ENCODE measurements around the gene NLRP14.

Gene NLRP14

DNA sequence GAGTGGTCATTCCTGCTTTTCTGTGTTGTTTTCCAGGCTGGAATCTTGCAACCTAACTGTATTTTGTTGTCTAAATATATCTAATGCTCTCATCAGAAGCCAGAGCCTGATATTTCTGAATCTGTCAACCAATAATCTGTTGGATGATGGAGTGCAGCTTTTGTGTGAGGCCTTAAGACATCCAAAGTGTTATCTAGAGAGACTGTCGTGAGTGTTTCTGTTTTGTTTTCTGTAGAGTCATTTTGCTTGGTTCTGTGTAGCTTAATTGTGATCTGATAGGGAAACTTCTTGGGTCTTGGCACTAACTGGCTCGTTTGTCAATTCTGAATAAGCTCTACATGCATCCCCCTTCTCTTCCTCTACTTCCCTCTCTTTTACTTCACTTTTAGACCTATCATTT lies 37.4 kb downstream of the NLRP14 start:
- H3K27me3 ChIP-seq (ENCODE audit: control insufficient read depth in 1 of 2, insufficient read depth in 2 of 2, low read length in 2 of 2): no peaks in the 10 kb centered on the region
- no peak overlapping the region for H3K4me3 ChIP-seq (ENCODE audit: low read depth in 1 of 2, low read length in 2 of 2)
- peaks cover 8% of the 10 kb centered on the region for H3K4me1 ChIP-seq (ENCODE audit: insufficient read depth, low read length)
- H3K27ac ChIP-seq (ENCODE audit: low read depth, low read length): no peak overlapping the region
- H3K9me3 ChIP-seq (ENCODE audit: low read length): no peaks in the 10 kb centered on the region
- no peaks in the 10 kb centered on the region for H3K36me3 ChIP-seq (ENCODE audit: insufficient read depth, low read length)
- H3K9ac ChIP-seq (ENCODE audit: low read length): no peak overlapping the region

DNA sequence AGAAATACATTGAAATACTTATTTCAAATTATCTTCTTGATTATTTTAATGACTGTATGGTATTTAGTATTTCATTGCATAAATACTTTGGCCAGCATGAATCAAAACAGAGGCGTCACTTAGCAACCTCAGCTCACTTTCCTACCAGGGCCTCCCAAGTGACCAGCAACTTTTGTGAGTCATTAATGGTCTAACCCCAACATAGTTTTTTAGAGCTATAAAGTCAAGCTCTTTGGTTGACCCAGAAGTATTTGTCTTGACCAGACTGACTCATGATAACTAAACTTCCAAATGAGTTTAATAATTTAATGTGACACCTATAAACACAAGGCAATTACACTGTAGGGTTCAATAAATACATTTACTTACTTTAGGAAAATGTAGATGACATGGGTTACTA lies 40.6 kb downstream of the NLRP14 start:
- H3K9ac ChIP-seq (ENCODE audit: low read length): no peak overlapping the region
- no peaks in the 10 kb centered on the region for H3K27me3 ChIP-seq (ENCODE audit: control insufficient read depth in 1 of 2, insufficient read depth in 2 of 2, low read length in 2 of 2)
- H3K27ac ChIP-seq (ENCODE audit: low read depth, low read length): no peak overlapping the region
- H3K36me3 ChIP-seq (ENCODE audit: insufficient read depth, low read length): no peaks in the 10 kb centered on the region
- peaks cover 8% of the 10 kb centered on the region for H3K4me1 ChIP-seq (ENCODE audit: insufficient read depth, low read length)
- no peak overlapping the region for H3K4me3 ChIP-seq (ENCODE audit: low read depth in 1 of 2, low read length in 2 of 2)
- H3K9me3 ChIP-seq (ENCODE audit: low read length): no peaks in the 10 kb centered on the region

DNA sequence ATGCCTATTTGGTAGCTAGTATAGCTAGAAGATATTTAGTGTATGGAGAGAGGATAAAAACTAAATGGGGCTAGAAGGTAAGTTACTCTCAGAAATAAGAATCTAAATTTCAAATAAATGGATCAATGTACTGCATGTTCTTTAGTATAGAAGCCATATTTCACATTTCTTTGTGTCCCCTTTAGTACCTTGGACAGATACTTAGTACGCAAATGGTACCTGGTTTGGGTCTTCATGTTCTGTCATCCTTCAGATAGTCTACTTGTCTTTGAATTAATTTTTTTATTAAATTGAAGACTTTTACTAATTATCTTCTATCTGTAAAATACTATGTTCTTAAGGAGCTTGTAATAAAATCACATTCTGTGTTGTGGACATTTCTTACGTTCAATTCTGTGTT lies 42.3 kb downstream of the NLRP14 start:
- Histone ChIP-seq H3K4me3 (ENCODE audit: low read depth in 1 of 2, low read length in 2 of 2) (no peak overlapping the region), H3K27me3 (ENCODE audit: control insufficient read depth in 1 of 2, insufficient read depth in 2 of 2, low read length in 2 of 2) (no peaks in the 10 kb centered on the region), H3K9ac (ENCODE audit: low read length) (no peak overlapping the region), H3K4me1 (ENCODE audit: insufficient read depth, low read length) (peaks cover 8% of the 10 kb centered on the region), H3K27ac (ENCODE audit: low read depth, low read length) (no peak overlapping the region), H3K9me3 (ENCODE audit: low read length) (no peaks in the 10 kb centered on the region), H3K36me3 (ENCODE audit: insufficient read depth, low read length) (no peaks in the 10 kb centered on the region)

DNA sequence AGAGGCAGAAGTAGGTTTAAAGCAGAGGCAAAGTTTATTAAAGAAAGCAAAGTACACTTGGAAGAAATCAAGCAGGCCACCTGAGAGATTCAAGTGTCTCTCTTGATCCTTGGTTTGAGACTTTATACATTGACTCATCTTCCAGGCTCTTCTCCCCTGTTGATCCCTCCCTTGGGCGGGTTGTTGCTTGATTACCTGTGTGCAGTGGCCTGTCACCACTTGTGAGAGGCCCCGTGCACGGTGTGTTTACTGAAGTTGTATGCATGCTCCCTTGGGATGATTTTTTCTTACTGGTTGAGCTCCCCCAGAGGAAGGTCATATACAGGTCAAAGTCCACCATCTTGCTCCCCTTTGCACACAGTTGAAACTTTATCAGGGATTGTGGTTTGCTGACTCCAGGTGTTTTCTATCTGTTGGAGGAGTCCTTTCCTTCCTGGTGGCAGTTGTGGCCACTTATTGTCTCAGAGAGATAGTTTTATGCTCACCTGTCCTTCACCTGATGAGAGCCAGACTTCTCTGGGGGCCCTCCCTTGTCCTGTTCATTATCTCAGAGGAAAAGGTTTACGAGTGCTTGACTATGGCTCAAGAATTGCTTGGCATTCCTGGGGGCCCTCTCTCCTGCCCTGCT lies 52.2 kb downstream of the NLRP14 start:
- Histone ChIP-seq H3K4me3 (ENCODE audit: low read depth in 1 of 2, low read length in 2 of 2) (no peak overlapping the region), H3K27me3 (ENCODE audit: control insufficient read depth in 1 of 2, insufficient read depth in 2 of 2, low read length in 2 of 2) (no peaks in the 10 kb centered on the region), H3K9ac (ENCODE audit: low read length) (no peak overlapping the region), H3K9me3 (ENCODE audit: low read length) (no peaks in the 10 kb centered on the region), H3K4me1 (ENCODE audit: insufficient read depth, low read length) (no peaks in the 10 kb centered on the region), H3K36me3 (ENCODE audit: insufficient read depth, low read length) (no peaks in the 10 kb centered on the region), H3K27ac (ENCODE audit: low read depth, low read length) (no peak overlapping the region)

DNA sequence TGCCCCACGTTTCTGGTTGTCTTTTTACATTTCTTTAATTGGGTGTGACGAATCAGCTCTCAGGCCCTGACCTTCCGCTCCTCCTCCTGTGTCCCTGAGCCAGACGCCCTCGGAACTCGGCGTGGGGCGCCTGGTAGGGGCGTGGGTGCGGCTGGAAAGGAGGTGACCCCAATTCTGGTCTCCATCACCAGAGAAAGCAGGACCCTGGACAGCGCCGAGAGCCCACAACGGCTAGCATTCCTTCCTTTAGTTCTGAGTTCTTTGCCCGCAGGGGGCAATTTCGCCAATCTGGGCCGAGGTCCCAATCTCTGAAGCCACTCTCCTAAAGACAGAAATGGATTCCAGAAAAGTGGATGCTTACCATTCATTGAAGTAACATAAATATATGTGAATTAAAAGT lies 56.8 kb downstream of the NLRP14 start:
- H3K36me3 ChIP-seq (ENCODE audit: insufficient read depth, low read length): no peaks in the 10 kb centered on the region
- no peaks in the 10 kb centered on the region for H3K4me1 ChIP-seq (ENCODE audit: insufficient read depth, low read length)
- no peak overlapping the region for H3K4me3 ChIP-seq (ENCODE audit: low read depth in 1 of 2, low read length in 2 of 2)
- no peak overlapping the region for H3K9ac ChIP-seq (ENCODE audit: low read length)
- no peak overlapping the region for H3K27ac ChIP-seq (ENCODE audit: low read depth, low read length)
- H3K27me3 ChIP-seq (ENCODE audit: control insufficient read depth in 1 of 2, insufficient read depth in 2 of 2, low read length in 2 of 2): no peaks in the 10 kb centered on the region
- H3K9me3 ChIP-seq (ENCODE audit: low read length): no peaks in the 10 kb centered on the region

DNA sequence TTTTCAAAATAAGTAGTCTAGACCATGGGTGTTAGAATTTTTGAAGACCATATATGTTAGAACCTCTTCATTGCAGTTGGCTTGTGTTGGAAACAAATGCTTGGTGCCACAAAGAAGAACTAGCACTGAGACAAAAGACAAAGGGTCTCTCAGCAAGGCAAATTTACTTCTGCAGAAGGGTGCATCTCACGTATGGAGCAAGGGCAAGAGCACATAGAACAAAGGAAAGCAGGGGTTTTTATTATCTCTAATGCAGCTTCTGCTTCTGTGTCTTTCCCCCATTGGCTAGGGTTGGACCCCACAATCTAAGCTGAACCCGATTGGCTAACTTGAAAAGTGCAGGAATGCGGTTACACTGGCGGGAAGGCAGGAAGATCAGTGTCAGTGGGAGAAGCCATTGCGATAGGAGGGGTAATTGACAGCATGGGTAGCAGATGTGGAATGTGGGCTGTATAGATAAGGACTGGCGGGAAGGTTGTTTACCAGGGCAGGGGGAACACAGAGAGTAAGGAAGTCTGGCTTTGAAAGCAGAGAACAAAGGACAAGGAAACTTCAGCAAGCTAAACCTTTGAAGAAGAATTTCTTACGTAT lies 59.4 kb downstream of the NLRP14 start:
- H3K27ac ChIP-seq (ENCODE audit: low read depth, low read length): no peak overlapping the region
- H3K9me3 ChIP-seq (ENCODE audit: low read length): no peaks in the 10 kb centered on the region
- no peak overlapping the region for H3K9ac ChIP-seq (ENCODE audit: low read length)
- H3K36me3 ChIP-seq (ENCODE audit: insufficient read depth, low read length): no peaks in the 10 kb centered on the region
- H3K4me3 ChIP-seq (ENCODE audit: low read depth in 1 of 2, low read length in 2 of 2): no peak overlapping the region
- no peaks in the 10 kb centered on the region for H3K4me1 ChIP-seq (ENCODE audit: insufficient read depth, low read length)
- H3K27me3 ChIP-seq (ENCODE audit: control insufficient read depth in 1 of 2, insufficient read depth in 2 of 2, low read length in 2 of 2): no peaks in the 10 kb centered on the region

DNA sequence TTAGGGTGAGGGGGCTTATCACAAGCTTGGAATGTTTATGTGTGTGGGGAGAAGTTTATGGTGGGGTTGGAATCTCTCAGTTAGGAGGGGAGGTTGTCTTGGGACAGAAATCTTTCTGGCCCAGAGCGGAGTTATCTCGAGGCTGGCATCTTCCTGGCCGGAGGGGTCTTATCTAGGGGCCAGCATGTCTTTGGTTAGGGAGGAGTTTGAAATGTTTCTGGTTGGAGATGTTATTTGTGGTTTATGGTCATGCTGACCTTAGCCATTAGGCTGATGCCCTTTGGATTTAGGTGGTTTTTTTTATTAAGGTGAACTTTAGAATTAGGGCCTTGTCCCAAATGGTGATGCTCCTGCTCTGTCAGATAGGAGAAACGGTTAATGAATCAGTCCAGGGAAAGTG lies 60.6 kb downstream of the NLRP14 start:
- H3K9ac ChIP-seq (ENCODE audit: low read length): no peak overlapping the region
- no peaks in the 10 kb centered on the region for H3K27me3 ChIP-seq (ENCODE audit: control insufficient read depth in 1 of 2, insufficient read depth in 2 of 2, low read length in 2 of 2)
- no peak overlapping the region for H3K4me3 ChIP-seq (ENCODE audit: low read depth in 1 of 2, low read length in 2 of 2)
- no peak overlapping the region for H3K27ac ChIP-seq (ENCODE audit: low read depth, low read length)
- H3K4me1 ChIP-seq (ENCODE audit: insufficient read depth, low read length): no peaks in the 10 kb centered on the region
- H3K9me3 ChIP-seq (ENCODE audit: low read length): no peaks in the 10 kb centered on the region
- H3K36me3 ChIP-seq (ENCODE audit: insufficient read depth, low read length): no peaks in the 10 kb centered on the region

DNA sequence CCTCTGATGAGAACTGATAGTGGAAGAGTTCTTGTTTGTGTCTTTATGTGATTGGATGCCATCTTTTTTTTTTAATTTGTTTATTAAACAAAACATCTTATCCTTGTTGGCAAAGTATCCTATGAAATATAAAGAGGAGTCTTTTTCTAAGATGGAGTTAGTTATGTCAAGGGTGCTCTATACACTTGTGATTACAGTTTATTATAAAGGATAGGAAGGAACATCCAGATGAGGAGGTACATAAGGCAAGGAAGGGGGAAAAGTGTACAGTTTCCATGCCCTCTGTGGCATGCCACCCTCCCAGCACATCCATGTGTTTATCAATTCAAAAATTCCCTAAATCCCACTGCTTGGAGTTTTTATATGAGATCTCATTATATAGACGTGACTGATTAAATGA lies 61.2 kb downstream of the NLRP14 start:
- H3K36me3 ChIP-seq (ENCODE audit: insufficient read depth, low read length): no peaks in the 10 kb centered on the region
- no peaks in the 10 kb centered on the region for H3K9me3 ChIP-seq (ENCODE audit: low read length)
- no peaks in the 10 kb centered on the region for H3K4me1 ChIP-seq (ENCODE audit: insufficient read depth, low read length)
- H3K27me3 ChIP-seq (ENCODE audit: control insufficient read depth in 1 of 2, insufficient read depth in 2 of 2, low read length in 2 of 2): no peaks in the 10 kb centered on the region
- H3K27ac ChIP-seq (ENCODE audit: low read depth, low read length): no peak overlapping the region
- H3K4me3 ChIP-seq (ENCODE audit: low read depth in 1 of 2, low read length in 2 of 2): no peak overlapping the region
- no peak overlapping the region for H3K9ac ChIP-seq (ENCODE audit: low read length)

DNA sequence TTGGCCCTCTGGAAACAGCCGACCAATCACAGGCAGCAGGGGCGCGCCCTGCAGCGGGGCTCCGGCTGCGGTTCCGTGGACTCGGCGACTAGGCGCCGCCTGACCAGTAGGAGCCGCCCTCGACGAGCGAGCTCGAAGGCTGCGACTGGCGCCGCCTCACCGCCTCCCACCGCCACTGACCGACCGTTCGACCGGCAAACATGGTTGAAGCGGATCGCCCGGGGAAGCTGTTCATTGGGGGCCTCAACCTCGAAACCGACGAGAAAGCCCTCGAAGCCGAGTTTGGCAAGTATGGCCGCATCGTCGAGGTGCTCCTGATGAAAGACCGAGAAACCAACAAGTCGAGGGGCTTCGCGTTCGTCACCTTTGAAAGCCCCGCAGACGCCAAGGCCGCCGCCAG lies 68.6 kb downstream of the NLRP14 start, which contains the start of gene RBMXL2:
RBMXL2 (plus strand) TSS at position 78 of the 400 bp plus-strand sequence; CDS start at position 201, 123 bp downstream.
- Histone ChIP-seq H3K9ac (ENCODE audit: low read length) (no peak within 1 kb of the TSS), H3K4me3 (ENCODE audit: low read depth in 1 of 2, low read length in 2 of 2) (no peak within 1 kb of the TSS), H3K9me3 (ENCODE audit: low read length) (no peaks in the 10 kb centered on the region), H3K27me3 (ENCODE audit: control insufficient read depth in 1 of 2, insufficient read depth in 2 of 2, low read length in 2 of 2) (peaks cover 0 to 7% of the 10 kb centered on the region in 2 donors), H3K36me3 (ENCODE audit: insufficient read depth, low read length) (no peaks in the 10 kb centered on the region), H3K27ac (ENCODE audit: low read depth, low read length) (no peak within 1 kb of the TSS), H3K4me1 (ENCODE audit: insufficient read depth, low read length) (no peaks in the 10 kb centered on the region)

DNA sequence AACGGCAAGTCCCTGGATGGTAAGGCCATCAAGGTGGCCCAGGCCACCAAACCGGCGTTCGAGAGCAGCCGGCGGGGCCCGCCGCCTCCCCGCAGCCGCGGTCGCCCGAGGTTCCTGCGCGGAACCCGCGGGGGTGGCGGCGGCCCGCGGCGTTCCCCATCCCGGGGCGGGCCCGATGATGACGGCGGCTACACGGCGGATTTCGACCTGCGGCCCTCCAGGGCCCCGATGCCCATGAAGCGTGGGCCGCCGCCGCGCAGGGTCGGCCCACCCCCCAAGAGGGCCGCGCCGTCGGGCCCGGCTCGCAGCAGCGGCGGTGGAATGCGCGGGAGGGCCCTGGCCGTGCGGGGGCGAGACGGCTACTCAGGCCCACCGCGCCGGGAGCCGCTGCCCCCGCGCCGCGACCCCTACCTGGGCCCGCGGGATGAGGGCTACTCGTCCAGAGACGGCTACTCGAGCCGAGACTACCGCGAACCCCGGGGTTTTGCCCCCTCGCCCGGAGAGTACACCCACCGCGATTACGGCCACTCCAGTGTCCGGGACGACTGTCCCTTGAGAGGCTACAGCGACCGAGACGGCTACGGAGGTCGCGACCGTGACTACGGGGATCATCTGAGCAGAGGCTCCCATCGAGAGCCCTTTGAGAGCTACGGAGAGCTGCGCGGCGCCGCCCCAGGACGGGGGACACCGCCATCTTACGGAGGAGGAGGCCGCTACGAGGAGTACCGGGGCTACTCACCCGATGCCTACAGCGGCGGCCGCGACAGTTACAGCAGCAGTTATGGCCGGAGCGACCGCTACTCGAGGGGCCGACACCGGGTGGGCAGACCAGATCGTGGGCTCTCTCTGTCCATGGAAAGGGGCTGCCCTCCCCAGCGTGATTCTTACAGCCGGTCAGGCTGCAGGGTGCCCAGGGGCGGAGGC lies 69.3 kb downstream of the NLRP14 start:
- H3K36me3 ChIP-seq (ENCODE audit: insufficient read depth, low read length): no peaks in the 10 kb centered on the region
- H3K9ac ChIP-seq (ENCODE audit: low read length): no peak overlapping the region
- H3K27me3 ChIP-seq (ENCODE audit: control insufficient read depth in 1 of 2, insufficient read depth in 2 of 2, low read length in 2 of 2): peaks cover 0 to 7% of the 10 kb centered on the region in 2 donors

DNA sequence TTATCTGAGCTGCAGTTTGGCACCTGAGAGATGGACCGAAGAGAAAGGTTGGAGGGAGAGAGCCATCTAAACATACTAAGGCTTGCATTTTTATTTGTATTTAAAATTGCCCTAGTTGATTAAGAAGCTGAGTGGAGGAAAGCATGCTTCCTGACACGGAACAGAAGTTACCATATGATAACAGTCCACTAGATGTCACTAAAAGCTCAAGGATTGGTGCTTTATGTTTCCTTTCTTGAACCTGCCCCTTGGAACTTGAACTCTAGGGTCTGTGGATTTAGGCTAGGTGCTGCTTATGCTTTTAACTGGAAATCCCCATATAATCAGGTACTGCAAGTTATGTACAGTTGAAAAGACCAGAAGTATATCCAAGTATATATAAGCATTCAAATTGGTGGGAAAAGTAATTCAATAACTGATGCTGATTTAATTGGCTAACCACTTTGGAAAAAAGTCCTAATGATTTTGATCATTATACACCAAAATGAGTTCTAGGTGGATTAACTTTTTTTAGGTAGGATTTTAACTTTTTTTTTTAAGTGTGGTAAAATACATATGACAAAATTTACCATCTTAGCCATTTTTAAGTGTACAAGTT lies 78.1 kb downstream of the NLRP14 start:
- H3K4me3 ChIP-seq (ENCODE audit: low read depth in 1 of 2, low read length in 2 of 2): no peak overlapping the region
- H3K9ac ChIP-seq (ENCODE audit: low read length): no peak overlapping the region
- H3K27me3 ChIP-seq (ENCODE audit: control insufficient read depth in 1 of 2, insufficient read depth in 2 of 2, low read length in 2 of 2): no peaks in the 10 kb centered on the region
- H3K9me3 ChIP-seq (ENCODE audit: low read length): no peaks in the 10 kb centered on the region
- no peak overlapping the region for H3K27ac ChIP-seq (ENCODE audit: low read depth, low read length)
- H3K4me1 ChIP-seq (ENCODE audit: insufficient read depth, low read length): no peaks in the 10 kb centered on the region
- H3K36me3 ChIP-seq (ENCODE audit: insufficient read depth, low read length): no peaks in the 10 kb centered on the region

More for the DNA sequence above, 69.3 kb downstream of the NLRP14 start:
- Histone ChIP-seq H3K4me3 (ENCODE audit: low read depth in 1 of 2, low read length in 2 of 2) (no peak overlapping the region), H3K27ac (ENCODE audit: low read depth, low read length) (no peak overlapping the region), H3K9me3 (ENCODE audit: low read length) (no peaks in the 10 kb centered on the region), H3K4me1 (ENCODE audit: insufficient read depth, low read length) (no peaks in the 10 kb centered on the region)
